ENCODE data around the gene TPP2.

Gene TPP2

GRCh38 chr13:102628559-102628958, 31.8 kb downstream of the TPP2 start:
- Histone ChIP-seq H2BK12ac (ENCODE audit: low read length) (no peak overlapping the region), H2BK5ac (ENCODE audit: low read length) (no peak overlapping the region), H3K18ac (ENCODE audit: low read length) (no peak overlapping the region), H2AFZ (ENCODE audit: low read length) (no peak overlapping the region), H3K4me2 (ENCODE audit: insufficient read depth, low read length, poor library complexity, severe bottlenecking) (no peak overlapping the region), H3K27ac (replicated peaks; ENCODE audit: low read length) (no peak overlapping the region), H3K23ac (ENCODE audit: low read depth, low read length, poor library complexity) (no peak overlapping the region), H2BK15ac (ENCODE audit: low read length) (no peak overlapping the region), H4K8ac (ENCODE audit: low read depth, low read length) (no peak overlapping the region), H3K9me3 (replicated peaks in 1 of 2; ENCODE audit: control insufficient read depth in 2 of 2, insufficient read depth in 1 of 2, low read depth in 1 of 2, low read length in 2 of 2) (no peaks in the 10 kb centered on the region), H3K79me1 (ENCODE audit: low read depth, low read length) (no peaks in the 10 kb centered on the region), H3K36me3 (replicated peaks in 1 of 2; ENCODE audit: control insufficient read depth in 2 of 2, insufficient read depth in 2 of 2, low read length in 2 of 2) (peaks cover 14 to 93% of the 10 kb centered on the region in 2 donors), H2AK5ac (ENCODE audit: low read depth, low read length) (no peak overlapping the region), H2BK120ac (ENCODE audit: low read depth, low read length) (no peak overlapping the region), H3K4me1 (ENCODE audit: control insufficient read depth in 2 of 2, insufficient read depth in 1 of 2, low read depth in 1 of 2, low read length in 2 of 2) (no peaks in the 10 kb centered on the region), H3K27me3 (ENCODE audit: control insufficient read depth in 3 of 3, insufficient read depth in 3 of 3, low read depth in 1 of 3, low read length in 3 of 3) (no peaks in the 10 kb centered on the region), H3K9ac (ENCODE audit: low read depth, low read length, poor library complexity) (no peak overlapping the region), H3K4ac (ENCODE audit: low read length) (no peak overlapping the region), H3K4me3 (ENCODE audit: low read length in 2 of 2) (no peak overlapping the region), H3K14ac (ENCODE audit: low read length) (no peak overlapping the region), H4K91ac (ENCODE audit: low read depth, low read length, poor library complexity) (no peak overlapping the region)
- WGBS, 2 donors (ENCODE audit: extremely low coverage in 2 of 2, insufficient read length in 2 of 2, insufficient replicate concordance in 1 of 2) = no CpG with 5 or more reads among the region's 4 CpGs
- no peak for DNase-seq (ENCODE audit: low spot score)

- Histone ChIP-seq H2BK5ac (ENCODE audit: low read length) (no peak overlapping the region), H3K36me3 (replicated peaks in 1 of 2; ENCODE audit: control insufficient read depth in 2 of 2, insufficient read depth in 2 of 2, low read length in 2 of 2) (peaks cover 16 to 99% of the 10 kb centered on the region in 2 donors), H3K14ac (ENCODE audit: low read length) (no peak overlapping the region), H3K27me3 (ENCODE audit: control insufficient read depth in 3 of 3, insufficient read depth in 3 of 3, low read depth in 1 of 3, low read length in 3 of 3) (no peaks in the 10 kb centered on the region), H3K4ac (ENCODE audit: low read length) (no peak overlapping the region), H3K4me2 (ENCODE audit: insufficient read depth, low read length, poor library complexity, severe bottlenecking) (no peak overlapping the region), H3K79me1 (ENCODE audit: low read depth, low read length) (no peaks in the 10 kb centered on the region), H2AK5ac (ENCODE audit: low read depth, low read length) (no peak overlapping the region), H4K8ac (ENCODE audit: low read depth, low read length) (no peak overlapping the region), H3K23ac (ENCODE audit: low read depth, low read length, poor library complexity) (no peak overlapping the region), H3K9me3 (replicated peaks in 1 of 2; ENCODE audit: control insufficient read depth in 2 of 2, insufficient read depth in 1 of 2, low read depth in 1 of 2, low read length in 2 of 2) (no peaks in the 10 kb centered on the region), H2BK12ac (ENCODE audit: low read length) (no peak overlapping the region), H3K4me1 (ENCODE audit: control insufficient read depth in 2 of 2, insufficient read depth in 1 of 2, low read depth in 1 of 2, low read length in 2 of 2) (no peaks in the 10 kb centered on the region), H3K18ac (ENCODE audit: low read length) (no peak overlapping the region), H3K4me3 (ENCODE audit: low read length in 2 of 2) (no peak overlapping the region), H2AFZ (ENCODE audit: low read length) (no peak overlapping the region), H2BK15ac (ENCODE audit: low read length) (no peak overlapping the region), H3K9ac (ENCODE audit: low read depth, low read length, poor library complexity) (no peak overlapping the region), H3K27ac (replicated peaks; ENCODE audit: low read length) (no peak overlapping the region), H2BK120ac (ENCODE audit: low read depth, low read length) (no peak overlapping the region), H4K91ac (ENCODE audit: low read depth, low read length, poor library complexity) (no peak overlapping the region)
- DNase-seq (ENCODE audit: low spot score) = no peak
- WGBS, 2 donors (ENCODE audit: extremely low coverage in 2 of 2, insufficient read length in 2 of 2, insufficient replicate concordance in 1 of 2) = no CpG with 5 or more reads among the region's 2 CpGs
These were observed 34.4 kb downstream of the TPP2 start for GRCh38 chr13:102631198-102631597.

DNA sequence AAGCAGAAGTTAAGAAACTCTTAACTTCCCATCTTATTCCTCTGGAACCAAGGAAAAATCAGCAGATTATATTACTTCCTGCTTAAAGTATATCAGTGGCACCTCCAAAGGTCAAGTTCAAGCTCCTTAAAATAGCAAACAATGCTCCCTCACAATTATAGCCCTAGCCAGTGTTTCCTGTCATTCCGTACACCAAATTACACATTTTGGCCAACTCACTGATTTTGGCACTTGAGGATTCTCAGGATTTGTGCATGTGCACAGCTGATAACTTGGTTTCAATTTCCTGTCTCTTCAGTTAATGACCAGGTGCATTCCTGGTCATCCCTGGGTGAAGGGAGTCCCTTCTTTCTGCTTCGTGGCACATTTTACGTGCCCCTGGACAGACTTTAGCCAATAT, 42.0 kb downstream of the TPP2 start:
- no peak overlapping the region for H2BK120ac ChIP-seq (ENCODE audit: low read depth, low read length)
- no peak overlapping the region for H2BK5ac ChIP-seq (ENCODE audit: low read length)
- H3K14ac ChIP-seq (ENCODE audit: low read length) = no peak overlapping the region
- H4K91ac ChIP-seq (ENCODE audit: low read depth, low read length, poor library complexity) = no peak overlapping the region
- H3K4ac ChIP-seq (ENCODE audit: low read length) = no peak overlapping the region
- no peak overlapping the region for H2BK12ac ChIP-seq (ENCODE audit: low read length)
- H3K23ac ChIP-seq (ENCODE audit: low read depth, low read length, poor library complexity) = no peak overlapping the region
- no peak overlapping the region for H3K4me3 ChIP-seq (ENCODE audit: low read length in 2 of 2)
- no peak overlapping the region for H3K18ac ChIP-seq (ENCODE audit: low read length)
- no CpG with 5 or more reads among the region's 3 CpGs for WGBS, 2 donors (ENCODE audit: extremely low coverage in 2 of 2, insufficient read length in 2 of 2, insufficient replicate concordance in 1 of 2)
- H3K4me1 ChIP-seq (ENCODE audit: control insufficient read depth in 2 of 2, insufficient read depth in 1 of 2, low read depth in 1 of 2, low read length in 2 of 2) = no peaks in the 10 kb centered on the region
- no peak for DNase-seq (ENCODE audit: low spot score)
- peaks cover 19 to 100% of the 10 kb centered on the region in 2 donors for H3K36me3 ChIP-seq (replicated peaks in 1 of 2; ENCODE audit: control insufficient read depth in 2 of 2, insufficient read depth in 2 of 2, low read length in 2 of 2)
- no peak overlapping the region for H3K27ac ChIP-seq (replicated peaks; ENCODE audit: low read length)
- no peaks in the 10 kb centered on the region for H3K9me3 ChIP-seq (replicated peaks in 1 of 2; ENCODE audit: control insufficient read depth in 2 of 2, insufficient read depth in 1 of 2, low read depth in 1 of 2, low read length in 2 of 2)
- no peak overlapping the region for H2AFZ ChIP-seq (ENCODE audit: low read length)
- no peak overlapping the region for H2AK5ac ChIP-seq (ENCODE audit: low read depth, low read length)
- H3K4me2 ChIP-seq (ENCODE audit: insufficient read depth, low read length, poor library complexity, severe bottlenecking) = no peak overlapping the region
- H4K8ac ChIP-seq (ENCODE audit: low read depth, low read length) = no peak overlapping the region
- H3K27me3 ChIP-seq (ENCODE audit: control insufficient read depth in 3 of 3, insufficient read depth in 3 of 3, low read depth in 1 of 3, low read length in 3 of 3) = no peaks in the 10 kb centered on the region
- H2BK15ac ChIP-seq (ENCODE audit: low read length) = no peak overlapping the region
- no peak overlapping the region for H3K9ac ChIP-seq (ENCODE audit: low read depth, low read length, poor library complexity)
- no peaks in the 10 kb centered on the region for H3K79me1 ChIP-seq (ENCODE audit: low read depth, low read length)

- no peak overlapping the region for H2AK5ac ChIP-seq (ENCODE audit: low read depth, low read length)
- H2AFZ ChIP-seq (ENCODE audit: low read length) = no peak overlapping the region
- H3K4me1 ChIP-seq (ENCODE audit: control insufficient read depth in 2 of 2, insufficient read depth in 1 of 2, low read depth in 1 of 2, low read length in 2 of 2) = no peaks in the 10 kb centered on the region
- no peak overlapping the region for H2BK15ac ChIP-seq (ENCODE audit: low read length)
- no peak overlapping the region for H4K8ac ChIP-seq (ENCODE audit: low read depth, low read length)
- H4K91ac ChIP-seq (ENCODE audit: low read depth, low read length, poor library complexity) = no peak overlapping the region
- no peak overlapping the region for H2BK12ac ChIP-seq (ENCODE audit: low read length)
- no peak overlapping the region for H3K4me3 ChIP-seq (ENCODE audit: low read length in 2 of 2)
- H3K23ac ChIP-seq (ENCODE audit: low read depth, low read length, poor library complexity) = no peak overlapping the region
- no peak overlapping the region for H2BK120ac ChIP-seq (ENCODE audit: low read depth, low read length)
- H3K14ac ChIP-seq (ENCODE audit: low read length) = no peak overlapping the region
- no peaks in the 10 kb centered on the region for H3K79me1 ChIP-seq (ENCODE audit: low read depth, low read length)
- peaks cover 16 to 100% of the 10 kb centered on the region in 2 donors for H3K36me3 ChIP-seq (replicated peaks in 1 of 2; ENCODE audit: control insufficient read depth in 2 of 2, insufficient read depth in 2 of 2, low read length in 2 of 2)
- no peak overlapping the region for H3K4me2 ChIP-seq (ENCODE audit: insufficient read depth, low read length, poor library complexity, severe bottlenecking)
- no peak for DNase-seq (ENCODE audit: low spot score)
- H3K27ac ChIP-seq (replicated peaks; ENCODE audit: low read length) = no peak overlapping the region
- H3K18ac ChIP-seq (ENCODE audit: low read length) = no peak overlapping the region
- H3K9ac ChIP-seq (ENCODE audit: low read depth, low read length, poor library complexity) = no peak overlapping the region
- WGBS, 2 donors (ENCODE audit: extremely low coverage in 2 of 2, insufficient read length in 2 of 2, insufficient replicate concordance in 1 of 2) = no CpG with 5 or more reads among the region's 4 CpGs
- no peak overlapping the region for H3K4ac ChIP-seq (ENCODE audit: low read length)
- no peak overlapping the region for H2BK5ac ChIP-seq (ENCODE audit: low read length)
- no peaks in the 10 kb centered on the region for H3K9me3 ChIP-seq (replicated peaks in 1 of 2; ENCODE audit: control insufficient read depth in 2 of 2, insufficient read depth in 1 of 2, low read depth in 1 of 2, low read length in 2 of 2)
- no peaks in the 10 kb centered on the region for H3K27me3 ChIP-seq (ENCODE audit: control insufficient read depth in 3 of 3, insufficient read depth in 3 of 3, low read depth in 1 of 3, low read length in 3 of 3)
These were observed 45.2 kb downstream of the TPP2 start for GRCh38 chr13:102642029-102642428.

Data from neuronal stem cell (in vitro differentiated cells).